IPS-18a (cell line): ENCODE measurements around the gene TDRD15.

Source experiments
- H3K27ac ChIP-seq: one replicate; pipeline ENCODE4 v1.5.1; 2013; ENCODE audit warnings: low read length
- H3K27me3 ChIP-seq: one replicate; pipeline ENCODE4 v1.6.1; 2013; ENCODE audit warnings: mild to moderate bottlenecking, low read length; ENCODE audit not compliant: control insufficient read depth, insufficient read depth
- H3K36me3 ChIP-seq: one replicate; pipeline ENCODE4 v1.6.1; 2013; ENCODE audit warnings: low read depth, low read length; ENCODE audit not compliant: control insufficient read depth
- H3K4me1 ChIP-seq: one replicate; pipeline ENCODE4 v1.6.1; 2013; ENCODE audit warnings: low read depth, low read length; ENCODE audit not compliant: control insufficient read depth
- H3K4me3 ChIP-seq: one replicate; pipeline ENCODE4 v1.5.1; 2013; ENCODE audit warnings: low read length
- H3K9ac ChIP-seq: one replicate; pipeline ENCODE4 v1.6.1; 2013; ENCODE audit warnings: mild to moderate bottlenecking, low read length, moderate library complexity
- H3K9me3 ChIP-seq: one replicate; pipeline ENCODE4 v1.6.1; 2013; ENCODE audit warnings: low read depth, low read length; ENCODE audit not compliant: control insufficient read depth

TDRD15 gene

DNA sequence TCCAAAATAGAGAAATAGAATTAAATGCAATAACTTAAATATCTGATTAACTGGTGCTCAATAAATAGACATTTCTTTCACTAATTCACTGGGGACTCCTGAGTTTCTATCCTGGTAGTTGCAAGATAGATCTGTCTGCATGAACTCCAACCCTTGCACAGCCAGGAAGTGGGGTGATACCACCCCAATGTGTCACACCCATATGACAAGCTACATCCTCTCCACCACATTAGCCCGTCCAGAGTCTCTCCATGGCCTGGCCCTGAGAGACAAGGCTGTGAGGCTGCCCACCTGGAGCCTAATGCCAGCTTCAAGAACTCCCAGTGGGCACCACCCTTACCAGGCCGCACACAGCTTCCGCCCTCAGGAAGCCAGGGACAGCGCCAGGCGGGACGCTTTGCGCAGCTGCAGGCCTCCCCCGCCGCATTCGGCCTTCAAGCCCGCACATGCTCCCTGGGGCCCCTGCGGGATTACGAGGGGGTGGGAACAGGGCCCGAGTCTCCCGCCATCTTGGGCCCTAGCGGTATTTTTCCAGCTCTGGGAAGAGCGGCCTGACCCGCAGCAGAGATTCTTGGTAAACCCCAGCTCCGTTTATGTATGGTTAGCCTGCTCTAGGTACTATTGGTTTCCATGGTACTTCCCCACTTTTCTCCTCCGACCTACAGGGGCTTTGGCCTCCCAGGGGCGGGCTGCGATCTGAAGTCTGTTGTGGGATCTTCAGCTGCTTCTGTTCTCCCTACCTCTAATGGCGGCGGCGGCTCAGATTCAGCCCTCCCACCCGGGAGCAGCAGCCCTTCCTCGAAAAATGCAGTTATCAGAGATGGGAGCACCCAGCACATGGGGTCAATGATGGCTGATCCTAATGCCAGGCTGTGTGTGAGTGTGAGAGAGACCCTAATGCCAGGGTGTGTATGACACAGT, at the start of gene TDRD15:
Gene TDRD15, plus strand, starts transcription at position 496 of the 921 bp plus-strand sequence. CDS start 13,500 bp downstream, outside the sequence.
- Histone ChIP-seq H3K36me3 (no peaks in the 10 kb centered on the region), H3K9ac (no peak within 1 kb of the TSS), H3K9me3 (no peaks in the 10 kb centered on the region), H3K27ac (no peak within 1 kb of the TSS), H3K27me3 (no peaks in the 10 kb centered on the region), H3K4me1 (no peaks in the 10 kb centered on the region), H3K4me3 (no peak within 1 kb of the TSS)

DNA sequence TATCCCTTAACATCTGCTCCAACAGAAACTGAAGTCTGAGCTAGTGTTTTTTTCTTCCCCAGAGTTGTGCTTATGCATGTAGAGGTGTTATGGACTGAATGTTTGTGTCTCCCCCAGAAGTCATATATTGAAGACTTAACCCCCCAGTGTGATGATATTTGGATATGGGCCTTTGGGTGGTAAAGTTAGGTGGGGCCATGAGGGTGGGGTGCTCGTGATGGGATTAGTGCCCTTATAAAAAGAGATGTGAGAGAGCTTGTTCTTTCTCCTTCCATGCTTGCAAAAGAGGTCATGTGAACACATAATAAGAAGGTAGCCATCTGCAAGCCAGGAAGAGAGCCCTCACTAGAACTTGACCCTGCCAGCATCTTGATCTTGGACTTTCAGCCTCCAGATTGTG, 45.5 kb upstream of the TDRD15 start:
- no peak overlapping the region for H3K9ac ChIP-seq
- H3K4me3 ChIP-seq: no peak overlapping the region
- no peaks in the 10 kb centered on the region for H3K4me1 ChIP-seq
- H3K27me3 ChIP-seq: no peaks in the 10 kb centered on the region
- no peak overlapping the region for H3K27ac ChIP-seq
- no peaks in the 10 kb centered on the region for H3K9me3 ChIP-seq
- no peaks in the 10 kb centered on the region for H3K36me3 ChIP-seq

DNA sequence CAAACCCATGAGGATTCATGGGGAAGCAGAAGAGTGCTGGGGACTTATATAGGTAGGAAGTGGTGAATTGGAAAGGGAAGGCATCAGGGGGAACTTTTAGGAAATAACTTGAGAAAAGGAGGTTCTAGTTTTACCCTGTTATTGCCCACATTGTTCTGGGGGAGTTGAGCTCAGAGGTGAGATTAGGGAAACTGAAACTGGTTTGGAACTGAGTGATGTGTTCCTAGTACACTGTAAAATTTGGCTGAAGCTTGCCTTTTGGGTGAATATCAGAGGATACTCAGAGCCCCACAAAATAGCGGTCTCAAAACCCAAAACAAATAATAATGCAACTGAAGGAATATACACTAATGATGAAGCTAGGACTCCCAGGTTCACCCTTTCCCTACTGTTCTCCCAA, 40.3 kb upstream of the TDRD15 start:
- Histone ChIP-seq H3K9ac (no peak overlapping the region), H3K4me3 (no peak overlapping the region), H3K9me3 (no peaks in the 10 kb centered on the region), H3K27me3 (no peaks in the 10 kb centered on the region), H3K36me3 (no peaks in the 10 kb centered on the region), H3K4me1 (no peaks in the 10 kb centered on the region), H3K27ac (no peak overlapping the region)

DNA sequence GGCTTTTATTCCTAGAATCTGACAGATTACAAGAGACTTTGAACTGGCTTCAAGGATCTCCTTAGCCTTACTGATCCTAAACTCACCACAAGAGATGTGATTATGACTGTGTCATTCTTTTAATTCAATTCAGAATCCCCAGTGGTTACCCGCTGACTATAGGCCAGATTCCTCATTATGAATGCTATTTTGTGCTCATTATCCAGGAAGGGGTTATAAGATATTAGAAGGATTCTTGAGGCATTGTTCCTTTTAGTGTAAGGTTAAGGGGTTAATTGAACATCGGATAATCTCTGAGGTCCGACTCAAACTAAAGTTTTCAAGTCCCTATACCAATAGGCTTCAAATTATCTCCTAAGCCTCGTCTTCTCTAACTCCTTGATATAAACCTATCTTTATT, 39.4 kb upstream of the TDRD15 start:
- no peaks in the 10 kb centered on the region for H3K36me3 ChIP-seq
- H3K27me3 ChIP-seq: no peaks in the 10 kb centered on the region
- no peaks in the 10 kb centered on the region for H3K9me3 ChIP-seq
- no peak overlapping the region for H3K9ac ChIP-seq
- H3K4me1 ChIP-seq: no peaks in the 10 kb centered on the region
- no peak overlapping the region for H3K27ac ChIP-seq
- H3K4me3 ChIP-seq: no peak overlapping the region

DNA sequence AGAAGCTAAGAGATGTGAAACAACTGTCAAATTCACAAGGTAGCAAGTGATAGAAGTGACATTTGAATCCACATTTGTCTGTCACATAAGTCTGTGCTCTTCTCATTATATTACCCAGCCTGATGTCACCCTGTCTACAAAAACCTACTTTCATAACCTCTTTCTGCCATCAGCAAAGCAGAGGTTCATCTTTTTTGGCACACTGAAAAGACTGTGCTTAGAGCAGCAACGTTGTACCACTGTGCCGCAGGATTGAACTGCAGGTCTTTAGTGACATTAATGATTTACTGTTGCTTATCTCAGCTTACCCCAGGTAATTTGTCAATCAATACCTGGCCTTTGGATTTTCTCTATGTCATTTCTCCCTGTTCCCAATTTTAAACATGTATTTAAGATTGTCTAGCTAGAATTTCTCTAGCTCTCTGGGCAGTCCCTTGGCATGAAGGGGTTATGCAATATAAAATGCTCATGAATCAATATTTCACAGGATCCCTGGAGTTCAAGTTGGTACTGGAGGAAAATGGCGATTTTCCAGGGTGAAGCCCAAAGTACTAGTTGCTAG, 31.4 kb upstream of the TDRD15 start:
- H3K4me1 ChIP-seq: peaks cover under 1% of the 10 kb centered on the region
- H3K27ac ChIP-seq: no peak overlapping the region
- no peak overlapping the region for H3K9ac ChIP-seq
- no peaks in the 10 kb centered on the region for H3K36me3 ChIP-seq
- H3K27me3 ChIP-seq: no peaks in the 10 kb centered on the region
- no peaks in the 10 kb centered on the region for H3K9me3 ChIP-seq
- no peak overlapping the region for H3K4me3 ChIP-seq

DNA sequence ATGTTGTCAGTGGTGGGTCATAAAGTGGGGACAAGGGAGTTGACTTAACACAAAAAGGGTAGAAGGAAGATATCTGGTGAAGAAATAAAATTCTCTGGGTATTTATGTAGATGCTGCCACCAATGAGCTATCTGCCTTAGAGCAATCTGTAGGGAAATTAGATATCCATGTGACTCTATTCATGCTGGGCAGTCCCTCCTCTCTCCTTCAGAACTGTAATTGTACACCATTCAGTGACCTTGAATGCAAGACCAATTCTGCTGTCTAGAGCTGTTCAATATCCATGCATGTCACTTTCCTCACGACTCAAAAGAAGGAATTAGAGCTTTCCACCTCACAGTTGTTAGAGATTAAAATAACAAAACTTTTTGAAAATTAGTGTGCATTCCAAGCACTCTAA, 28.6 kb upstream of the TDRD15 start:
- H3K4me3 ChIP-seq: no peak overlapping the region
- H3K27ac ChIP-seq: no peak overlapping the region
- H3K9me3 ChIP-seq: no peaks in the 10 kb centered on the region
- peaks cover 5% of the 10 kb centered on the region for H3K4me1 ChIP-seq
- H3K36me3 ChIP-seq: no peaks in the 10 kb centered on the region
- H3K9ac ChIP-seq: no peak overlapping the region
- H3K27me3 ChIP-seq: no peaks in the 10 kb centered on the region

DNA sequence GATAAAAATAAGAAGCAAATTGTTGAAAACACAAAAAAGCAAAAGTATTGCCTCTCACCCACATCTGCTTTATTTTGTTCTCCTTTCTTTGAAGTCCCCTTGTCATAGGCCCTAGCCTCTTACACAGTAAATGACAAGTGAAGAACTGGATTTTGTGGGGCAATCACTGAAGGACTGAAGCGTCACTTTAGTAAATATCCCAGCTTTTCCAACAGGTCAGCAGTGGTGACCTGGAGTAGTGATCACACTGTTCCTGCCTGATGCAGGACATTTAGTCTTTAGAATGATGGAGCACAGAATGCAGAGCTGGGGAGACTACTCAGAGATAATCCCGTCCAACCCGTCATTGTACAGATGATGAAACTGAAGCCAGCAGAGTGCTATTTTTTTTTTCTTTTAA, 28.1 kb upstream of the TDRD15 start:
- Histone ChIP-seq H3K4me3 (no peak overlapping the region), H3K9ac (no peak overlapping the region), H3K36me3 (no peaks in the 10 kb centered on the region), H3K4me1 (peaks cover 5% of the 10 kb centered on the region), H3K27me3 (no peaks in the 10 kb centered on the region), H3K27ac (no peak overlapping the region), H3K9me3 (no peaks in the 10 kb centered on the region)

DNA sequence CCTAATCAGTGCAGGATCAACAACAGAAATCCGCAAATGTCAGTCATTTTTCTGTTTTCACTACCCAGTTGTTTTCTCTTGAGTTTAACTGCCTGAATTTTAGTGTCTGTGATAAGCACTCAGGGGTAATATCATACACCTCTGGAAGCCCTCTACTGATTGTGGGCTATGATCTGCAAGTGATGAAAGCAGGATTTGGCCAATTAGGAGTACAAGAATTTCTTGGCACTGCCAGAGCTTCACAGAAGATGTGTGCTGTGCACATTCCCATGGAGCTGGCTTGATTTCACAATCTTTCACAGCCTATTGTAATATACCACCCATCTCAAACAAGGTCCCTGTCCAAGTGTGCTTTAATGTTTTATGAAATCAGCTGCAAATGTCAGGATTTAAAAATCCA, 27.3 kb upstream of the TDRD15 start:
- no peaks in the 10 kb centered on the region for H3K9me3 ChIP-seq
- no peak overlapping the region for H3K4me3 ChIP-seq
- peaks cover 5% of the 10 kb centered on the region for H3K4me1 ChIP-seq
- H3K27ac ChIP-seq: no peak overlapping the region
- no peaks in the 10 kb centered on the region for H3K36me3 ChIP-seq
- H3K9ac ChIP-seq: no peak overlapping the region
- no peaks in the 10 kb centered on the region for H3K27me3 ChIP-seq

DNA sequence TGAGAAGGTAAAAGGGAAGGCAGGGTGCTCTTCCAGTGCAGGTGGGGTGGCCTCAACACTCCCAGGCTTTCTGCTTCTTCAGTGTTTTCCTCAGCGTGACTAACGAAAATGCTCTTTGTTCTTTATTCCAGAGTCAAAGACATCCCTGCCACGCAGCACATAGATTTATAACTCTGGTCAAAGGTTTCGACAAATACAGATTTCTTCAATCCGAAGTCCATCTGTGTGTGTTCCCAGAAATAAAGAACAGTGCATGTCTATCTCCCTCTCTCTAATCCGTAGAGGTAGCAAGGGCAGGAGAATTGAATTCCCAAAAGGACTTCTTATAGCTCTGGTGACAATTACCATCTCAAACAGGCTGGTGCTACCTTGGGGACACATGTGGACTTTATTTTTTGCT, 26.4 kb upstream of the TDRD15 start:
- no peaks in the 10 kb centered on the region for H3K36me3 ChIP-seq
- H3K9me3 ChIP-seq: no peaks in the 10 kb centered on the region
- H3K27ac ChIP-seq: no peak overlapping the region
- no peaks in the 10 kb centered on the region for H3K27me3 ChIP-seq
- H3K9ac ChIP-seq: no peak overlapping the region
- H3K4me3 ChIP-seq: no peak overlapping the region
- peaks cover 5% of the 10 kb centered on the region for H3K4me1 ChIP-seq

DNA sequence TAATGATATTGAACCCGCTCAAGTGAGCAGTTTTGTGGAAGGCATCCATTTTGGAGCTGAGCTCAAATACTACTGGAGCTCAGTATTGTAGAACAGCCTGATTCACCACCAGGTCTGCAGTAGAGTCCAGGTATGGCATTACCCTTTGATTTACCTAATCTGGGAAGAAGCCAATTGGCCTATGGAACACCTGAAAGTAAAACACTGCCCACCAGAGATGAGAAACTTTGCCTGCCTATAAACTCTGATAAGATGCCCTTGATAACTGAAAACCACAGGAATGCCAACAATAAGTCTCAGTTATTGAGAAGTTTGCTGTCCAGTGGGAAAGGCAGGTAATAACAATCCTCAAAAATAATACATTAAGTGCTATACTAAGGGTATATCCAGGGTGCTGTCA, 25.5 kb upstream of the TDRD15 start:
- no peaks in the 10 kb centered on the region for H3K9me3 ChIP-seq
- no peak overlapping the region for H3K4me3 ChIP-seq
- no peaks in the 10 kb centered on the region for H3K27me3 ChIP-seq
- H3K27ac ChIP-seq: no peak overlapping the region
- H3K36me3 ChIP-seq: no peaks in the 10 kb centered on the region
- H3K4me1 ChIP-seq: peaks cover 6% of the 10 kb centered on the region
- no peak overlapping the region for H3K9ac ChIP-seq

DNA sequence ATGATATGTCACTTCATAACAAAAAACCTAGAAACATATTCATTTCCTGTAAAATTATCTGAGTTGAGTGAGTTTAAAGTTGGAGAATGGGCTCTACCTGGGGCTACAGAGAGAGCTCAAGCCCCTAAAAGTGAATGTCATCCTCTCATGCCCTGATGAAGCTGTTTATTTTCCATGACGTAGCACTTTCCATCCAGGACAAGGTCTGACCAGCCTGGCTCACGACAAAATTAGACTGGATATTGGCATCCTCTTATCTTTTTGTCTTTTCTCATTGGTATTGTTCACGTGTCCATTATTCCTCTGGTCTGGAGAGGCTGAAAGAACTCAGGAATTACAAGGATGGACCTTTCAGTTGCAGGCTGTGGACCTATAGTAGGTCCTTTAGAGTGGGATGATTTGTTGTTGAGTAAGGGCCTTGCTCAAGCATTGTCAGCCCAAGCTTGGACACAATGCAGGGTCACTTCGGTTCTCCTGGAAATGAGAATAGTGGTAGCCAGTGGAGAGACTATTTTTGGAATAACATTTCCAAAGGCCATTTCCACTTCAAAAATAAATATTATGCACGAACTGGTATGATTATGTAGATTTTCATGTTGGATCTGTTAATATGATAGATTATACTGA, 24.4 kb upstream of the TDRD15 start:
- Histone ChIP-seq H3K27ac (no peak overlapping the region), H3K4me3 (no peak overlapping the region), H3K9me3 (no peaks in the 10 kb centered on the region), H3K27me3 (no peaks in the 10 kb centered on the region), H3K36me3 (no peaks in the 10 kb centered on the region), H3K9ac (no peak overlapping the region), H3K4me1 (peaks cover 17% of the 10 kb centered on the region)
